Ascending aorta (tissue), 1 donor: ENCODE measurements around the gene PRAMEF13. TPM values are rescaled to one million over a fixed set of nuclear protein-coding genes. Genes with fewer than 3 reads are reported as not detected.

Source experiments
- total RNA-seq: library from RNA; depleted of rRNA; stranded (reverse); fragments of >200 nt; gene quantifications from one replicate; pipeline ENCODE4 v1.1.0, GENCODE V29; 2016

PRAMEF13 gene
- total RNA-seq, 1 donor from 2014 or later = not detected

Other genes with a start within 250 kb of the PRAMEF13 start
- not detected for gene PRAMEF27, start 144.8 kb downstream of the PRAMEF13 start, total RNA-seq
- not detected for gene HNRNPCL3, start 140.6 kb downstream of the PRAMEF13 start, total RNA-seq
- gene PRAMEF25, start 130.6 kb downstream of the PRAMEF13 start, total RNA-seq = not detected
- not detected for gene HNRNPCL2, start 84.6 kb downstream of the PRAMEF13 start, total RNA-seq
- not detected for gene PRAMEF26, start 45.4 kb downstream of the PRAMEF13 start, total RNA-seq
- not detected for gene HNRNPCL4, start 35.8 kb downstream of the PRAMEF13 start, total RNA-seq
- not detected for gene PRAMEF9, start 29.6 kb downstream of the PRAMEF13 start, total RNA-seq
- not detected for gene PRAMEF18, start 24.7 kb upstream of the PRAMEF13 start, total RNA-seq
- gene PRAMEF5, start 52.8 kb upstream of the PRAMEF13 start, total RNA-seq = not detected
- not detected for gene PRAMEF8, start 83.7 kb upstream of the PRAMEF13 start, total RNA-seq
- gene PRAMEF33, start 102.1 kb upstream of the PRAMEF13 start, total RNA-seq = not detected
- gene PRAMEF15, start 114.2 kb upstream of the PRAMEF13 start, total RNA-seq = not detected
- not detected for gene PRAMEF14, start 145.7 kb upstream of the PRAMEF13 start, total RNA-seq
- gene PRAMEF19, start 170.5 kb upstream of the PRAMEF13 start, total RNA-seq = not detected
- not detected for gene PRAMEF17, start 188.2 kb upstream of the PRAMEF13 start, total RNA-seq
- not detected for gene PRAMEF20, start 209.0 kb upstream of the PRAMEF13 start, total RNA-seq